AG04450 (cell line): ENCODE results near the gene NUP153. TPM values are rescaled to one million over a fixed set of nuclear protein-coding genes. Genes with fewer than 3 reads are reported as not detected.

Source experiments
- CTCF ChIA-PET: fragments of 300-600, 350-600 bp; formaldehyde crosslinking; extraction: SDS; loops from one replicate; lab custom pipeline; 2022; ENCODE audit warnings: antibody characterized with exemption, inconsistent platforms; lab: Charles Lee
- POLR2A ChIA-PET: fragments of 350-600 bp; formaldehyde crosslinking; extraction: SDS; loops from one replicate; lab custom pipeline; 2021; ENCODE audit warnings: antibody characterized with exemption, inconsistent platforms; lab: Yijun Ruan, JAX
- DNase-seq: peaks from one replicate; pipeline ENCODE4 v3.0.0-alpha.2; 2011; ENCODE audit warnings: low read depth, low spot score
- H3K27ac ChIP-seq: one replicate; pipeline ENCODE4 v1.5.1; 2012; ENCODE audit warnings: low read depth, low read length, control low read depth
- H3K27me3 ChIP-seq: one replicate; pipeline ENCODE4 v1.6.0; 2012; ENCODE audit warnings: low read length; ENCODE audit not compliant: control insufficient read depth, insufficient read depth
- H3K4me3 ChIP-seq: 2 replicates; pipeline ENCODE4 v1.5.1; 2011; ENCODE audit warnings: mild to moderate bottlenecking, low read depth, low read length, control low read depth
- H3K9me3 ChIP-seq: 2 replicates; pipeline ENCODE4 v1.5.1; 2012; ENCODE audit warnings: low read length; ENCODE audit not compliant: control insufficient read depth, insufficient read depth
- polyA plus RNA-seq: library from polyadenylated mRNA; depleted of rRNA; stranded (reverse); fragments of >200 nt; gene quantifications from 2 replicates; pipeline ENCODE4 v1.2.3, GENCODE V29; 2011
- TF ChIP-seq, protein P1 (sequence below): IDR thresholded peaks from 2 replicates; pipeline ENCODE4 v1.5.1; 2011; ENCODE audit warnings: low read depth, low read length, control low read depth, inconsistent platforms

The NUP153 gene
- polyA plus RNA-seq, 1 experiment: 35.2 TPM

GRCh38 chr6:17684134-17684533 lies 22.6 kb downstream of the NUP153 start:
- H3K4me3 ChIP-seq: no peak overlapping the region
- H3K9me3 ChIP-seq: no peaks in the 10 kb centered on the region; the same call in 1 of the 2 replicates
- no peaks in the 10 kb centered on the region for H3K27me3 ChIP-seq
- DNase-seq: no peak
- POLR2A ChIA-PET: interaction anchor here (0.6 kb wide), 1 partner anchor 18 kb away, joined by 3 read pairs; no protein-coding TSS in a partner anchor
- no peak overlapping the region for H3K27ac ChIP-seq
- TF ChIP-seq, protein P1, sequence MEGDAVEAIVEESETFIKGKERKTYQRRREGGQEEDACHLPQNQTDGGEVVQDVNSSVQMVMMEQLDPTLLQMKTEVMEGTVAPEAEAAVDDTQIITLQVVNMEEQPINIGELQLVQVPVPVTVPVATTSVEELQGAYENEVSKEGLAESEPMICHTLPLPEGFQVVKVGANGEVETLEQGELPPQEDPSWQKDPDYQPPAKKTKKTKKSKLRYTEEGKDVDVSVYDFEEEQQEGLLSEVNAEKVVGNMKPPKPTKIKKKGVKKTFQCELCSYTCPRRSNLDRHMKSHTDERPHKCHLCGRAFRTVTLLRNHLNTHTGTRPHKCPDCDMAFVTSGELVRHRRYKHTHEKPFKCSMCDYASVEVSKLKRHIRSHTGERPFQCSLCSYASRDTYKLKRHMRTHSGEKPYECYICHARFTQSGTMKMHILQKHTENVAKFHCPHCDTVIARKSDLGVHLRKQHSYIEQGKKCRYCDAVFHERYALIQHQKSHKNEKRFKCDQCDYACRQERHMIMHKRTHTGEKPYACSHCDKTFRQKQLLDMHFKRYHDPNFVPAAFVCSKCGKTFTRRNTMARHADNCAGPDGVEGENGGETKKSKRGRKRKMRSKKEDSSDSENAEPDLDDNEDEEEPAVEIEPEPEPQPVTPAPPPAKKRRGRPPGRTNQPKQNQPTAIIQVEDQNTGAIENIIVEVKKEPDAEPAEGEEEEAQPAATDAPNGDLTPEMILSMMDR: no peak
- CTCF ChIA-PET: interaction anchor here (1.0 kb wide), 1 partner anchor 23 kb away, joined by 4 read pairs; the partner anchor contains the start of gene NUP153

DNA sequence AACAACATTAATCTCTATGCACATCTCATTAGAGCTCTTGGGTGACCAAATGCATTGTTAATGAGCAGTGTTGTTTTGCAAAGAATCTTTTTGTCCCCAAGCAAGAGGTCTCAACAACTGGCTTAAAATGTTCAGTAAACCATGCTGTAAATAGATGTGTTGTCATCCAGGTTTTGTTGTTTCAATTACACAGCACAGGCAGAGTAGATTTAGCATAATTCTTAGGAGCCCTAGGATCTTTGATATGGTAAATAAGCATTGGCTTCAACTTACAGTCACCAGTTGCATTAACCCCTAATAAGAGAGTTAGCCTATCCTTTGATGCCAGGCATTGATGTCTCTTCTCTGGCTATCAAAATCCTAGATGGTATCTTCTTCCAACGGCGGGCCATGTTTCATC lies 23.3 kb downstream of the NUP153 start:
- ChIA-PET CTCF (no interaction called here), POLR2A (interaction anchor here (0.6 kb wide), 1 partner anchor 18 kb away, joined by 3 read pairs; no protein-coding TSS in a partner anchor)
- DNase-seq: no peak
- TF ChIP-seq, protein P1: no peak
- no peaks in the 10 kb centered on the region; the same call in 1 of the 2 replicates for H3K9me3 ChIP-seq
- H3K27ac ChIP-seq: no peak overlapping the region
- no peak overlapping the region for H3K4me3 ChIP-seq
- H3K27me3 ChIP-seq: no peaks in the 10 kb centered on the region

DNA sequence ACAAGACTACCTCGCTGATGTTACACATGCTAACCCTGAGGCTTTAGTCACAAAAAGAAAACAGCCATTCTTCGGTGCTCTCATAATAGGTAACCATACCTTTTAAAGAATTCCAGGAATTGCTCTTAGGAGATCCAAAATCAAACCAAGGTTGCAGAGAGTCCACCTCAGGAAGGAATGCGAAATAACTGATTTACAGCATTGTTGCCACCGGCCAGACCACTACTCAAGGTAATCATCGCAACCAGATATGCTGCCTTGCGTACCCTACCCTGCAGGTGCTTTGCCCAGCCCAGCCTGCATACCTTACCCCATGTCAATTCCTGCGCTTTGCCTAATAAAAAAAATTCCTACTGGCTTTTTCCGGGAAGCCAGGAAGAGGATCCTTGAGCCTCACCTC lies 27.0 kb downstream of the NUP153 start:
- POLR2A ChIA-PET: no interaction called here
- DNase-seq: no peak
- TF ChIP-seq, protein P1: no peak
- Histone ChIP-seq H3K9me3 (no peaks in the 10 kb centered on the region), H3K27me3 (no peaks in the 10 kb centered on the region), H3K4me3 (no peak overlapping the region), H3K27ac (no peak overlapping the region)
- CTCF ChIA-PET: no interaction called here

DNA sequence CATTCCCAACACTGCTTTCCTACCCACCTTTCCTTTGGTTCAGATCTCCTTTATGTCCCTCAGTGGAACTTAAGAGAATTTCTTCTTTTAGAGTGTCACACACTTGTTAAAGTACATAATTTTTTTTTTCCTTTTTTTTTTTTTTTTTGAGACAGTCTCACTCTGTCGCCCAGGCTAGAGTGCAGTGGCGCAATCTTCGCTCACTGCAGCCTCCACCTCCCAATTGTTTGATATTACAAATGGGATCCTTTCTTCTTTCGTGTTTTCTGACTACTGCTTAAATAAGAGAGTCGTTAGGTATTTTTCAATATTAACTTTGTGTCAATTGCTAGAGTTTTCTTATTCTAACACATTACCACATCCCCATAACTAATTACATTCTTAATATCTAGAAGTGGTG lies 29.1 kb downstream of the NUP153 start:
- TF ChIP-seq, protein P1: no peak
- H3K4me3 ChIP-seq: no peak overlapping the region
- no peak for DNase-seq
- H3K27me3 ChIP-seq: no peaks in the 10 kb centered on the region
- no peak overlapping the region for H3K27ac ChIP-seq
- ChIA-PET CTCF (interaction anchor here (0.8 kb wide), 1 partner anchor 21 kb away, joined by 4 read pairs; no protein-coding TSS in a partner anchor), POLR2A (no interaction called here)
- no peaks in the 10 kb centered on the region for H3K9me3 ChIP-seq

DNA sequence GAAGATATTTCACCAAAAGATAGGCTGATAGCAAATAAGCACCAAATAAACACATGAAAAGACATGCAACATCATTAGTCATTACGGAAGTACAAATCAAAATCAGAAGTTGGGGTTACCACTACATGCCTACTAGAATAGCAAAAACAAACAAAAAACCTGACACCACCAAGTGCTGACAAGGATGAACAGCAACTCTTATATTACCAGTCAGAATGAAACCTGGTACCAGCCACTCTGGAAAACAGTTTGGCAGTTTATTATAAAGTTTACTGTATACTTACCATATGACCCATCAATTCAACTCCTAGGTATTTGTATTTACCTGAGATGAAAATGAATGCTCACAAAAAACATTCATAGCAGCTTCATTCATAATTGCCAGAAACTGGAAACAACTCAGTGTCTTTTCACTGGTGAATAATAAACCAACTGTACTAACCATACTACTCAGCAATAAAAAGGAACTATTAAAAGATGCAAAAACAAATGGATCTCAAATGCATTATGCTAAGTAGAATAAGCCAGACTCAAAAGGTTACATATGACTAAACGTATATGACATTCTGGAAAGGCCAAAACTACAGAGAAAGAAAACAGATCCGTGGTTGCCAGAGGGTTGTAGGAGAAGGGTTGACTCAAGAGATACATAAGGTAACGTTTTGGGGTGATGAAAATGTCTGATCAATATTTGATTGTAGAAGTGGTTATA lies 33.0 kb downstream of the NUP153 start:
- CTCF ChIA-PET: no interaction called here
- no peak overlapping the region for H3K27ac ChIP-seq
- TF ChIP-seq, protein P1: no peak
- POLR2A ChIA-PET: no interaction called here
- H3K9me3 ChIP-seq: no peaks in the 10 kb centered on the region
- H3K4me3 ChIP-seq: no peak overlapping the region
- no peak for DNase-seq
- no peaks in the 10 kb centered on the region for H3K27me3 ChIP-seq
